ENCODE results near the gene NRG2. TPM values are rescaled to one million over a fixed set of nuclear protein-coding genes. Genes with fewer than 3 reads are reported as not detected.

The NRG2 gene
- total RNA-seq, 1 experiment from 2014 or later, result 1.8 TPM

- ChIA-PET POLR2A (ENCODE audit: unreplicated experiment) (no interaction called here), CTCF (no interaction called here)
- no peak overlapping the region for H3K4me2 ChIP-seq (ENCODE audit: low read length)
- H2AFZ ChIP-seq (ENCODE audit: low read length), result no peak overlapping the region
- DNase-seq (no peak), ATAC-seq (no peak)
- TF ChIP-seq EZH2phosphoT487 (IDR thresholded peaks at IDR 0.05; ENCODE audit: borderline replicate concordance, low read length), result no peak
- TF ChIP-seq EZH2 (IDR thresholded peaks at IDR 0.05; ENCODE audit: low read length, unreplicated experiment), result no peak
- no peak for TF ChIP-seq CTCF (conservative IDR thresholded peaks at IDR 0.05; ENCODE audit: low read depth, low read length)
- H4K20me1 ChIP-seq (ENCODE audit: low read length), result no peaks in the 10 kb centered on the region
- H3K4me1 ChIP-seq (ENCODE audit: insufficient read depth, low read length), result no peaks in the 10 kb centered on the region
- H3K79me2 ChIP-seq (ENCODE audit: low read length), result no peaks in the 10 kb centered on the region
- intact Hi-C loops (cut with micrococcal nuclease), result no loop called here
- no peaks in the 10 kb centered on the region for H3K36me3 ChIP-seq (ENCODE audit: low read depth, low read length)
- no peaks in the 10 kb centered on the region for H3K9me3 ChIP-seq (ENCODE audit: low read length)
- no peak overlapping the region for H3K27ac ChIP-seq (ENCODE audit: low read length)
- H3F3A ChIP-seq (ENCODE audit: low read length, unreplicated experiment), result no peaks in the 10 kb centered on the region
- no peaks in the 10 kb centered on the region for H3K27me3 ChIP-seq (ENCODE audit: low read length)
- no peaks in the 10 kb centered on the region for H3K9me2 ChIP-seq (replicated peaks; ENCODE audit: low read length)
- H3K9ac ChIP-seq (ENCODE audit: low read length), result no peak overlapping the region
- no TSS peak for BruUV-seq (replicated peaks)
- H3K4me3 ChIP-seq (ENCODE audit: low read length), result no peak overlapping the region
Measured at GRCh38 chr5:139976703-139977102, 66.4 kb downstream of the NRG2 start.

DNA sequence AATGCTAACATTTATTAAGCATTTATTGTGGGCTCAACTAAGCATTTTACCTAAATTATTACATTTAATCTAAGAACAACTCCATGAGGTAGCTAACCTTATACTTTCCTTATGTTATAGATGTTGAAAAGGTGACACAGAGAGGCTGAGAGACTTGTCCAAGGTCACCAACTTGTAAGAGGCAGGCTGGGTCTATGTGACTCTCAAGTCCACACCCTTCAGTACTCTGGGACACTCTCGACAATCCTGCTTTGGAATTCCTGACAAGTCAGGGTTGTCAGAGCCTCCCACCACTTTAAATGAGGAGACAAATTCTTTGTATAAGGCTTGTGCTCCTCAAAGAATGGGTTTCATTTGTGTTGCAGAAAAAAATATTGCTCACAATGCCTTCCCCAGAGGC lies 67.2 kb downstream of the NRG2 start:
- intact Hi-C loops (cut with micrococcal nuclease), result no loop called here
- H2AFZ ChIP-seq (ENCODE audit: low read length), result no peak overlapping the region
- no peak overlapping the region for H3K4me2 ChIP-seq (ENCODE audit: low read length)
- no peak for TF ChIP-seq EZH2phosphoT487 (IDR thresholded peaks at IDR 0.05; ENCODE audit: borderline replicate concordance, low read length)
- TF ChIP-seq EZH2 (IDR thresholded peaks at IDR 0.05; ENCODE audit: low read length, unreplicated experiment), result no peak
- TF ChIP-seq CTCF (conservative IDR thresholded peaks at IDR 0.05; ENCODE audit: low read depth, low read length), result no peak
- no peak overlapping the region for H3K9ac ChIP-seq (ENCODE audit: low read length)
- CTCF ChIA-PET, result interaction anchor here (0.5 kb wide), 1 partner anchor 259 kb away, joined by 5 read pairs; no protein-coding TSS in a partner anchor
- no peaks in the 10 kb centered on the region for H3K4me1 ChIP-seq (ENCODE audit: insufficient read depth, low read length)
- POLR2A ChIA-PET (ENCODE audit: unreplicated experiment), result no interaction called here
- no peaks in the 10 kb centered on the region for H3K9me2 ChIP-seq (replicated peaks; ENCODE audit: low read length)
- no peak overlapping the region for H3K4me3 ChIP-seq (ENCODE audit: low read length)
- BruUV-seq (replicated peaks), result no TSS peak
- no peaks in the 10 kb centered on the region for H3K9me3 ChIP-seq (ENCODE audit: low read length)
- no peak for ATAC-seq
- H3K79me2 ChIP-seq (ENCODE audit: low read length), result no peaks in the 10 kb centered on the region
- no peak overlapping the region for H3K27ac ChIP-seq (ENCODE audit: low read length)
- H4K20me1 ChIP-seq (ENCODE audit: low read length), result no peaks in the 10 kb centered on the region
- DNase-seq, result no peak
- H3K27me3 ChIP-seq (ENCODE audit: low read length), result no peaks in the 10 kb centered on the region
- no peaks in the 10 kb centered on the region for H3F3A ChIP-seq (ENCODE audit: low read length, unreplicated experiment)
- no peaks in the 10 kb centered on the region for H3K36me3 ChIP-seq (ENCODE audit: low read depth, low read length)

- no peak overlapping the region for H3K27ac ChIP-seq (ENCODE audit: low read length)
- H4K20me1 ChIP-seq (ENCODE audit: low read length), result no peaks in the 10 kb centered on the region
- no peak overlapping the region for H3K4me2 ChIP-seq (ENCODE audit: low read length)
- H3K4me3 ChIP-seq (ENCODE audit: low read length), result no peak overlapping the region
- H3K9me3 ChIP-seq (ENCODE audit: low read length), result no peaks in the 10 kb centered on the region
- H3K4me1 ChIP-seq (ENCODE audit: insufficient read depth, low read length), result no peaks in the 10 kb centered on the region
- no peak overlapping the region for H3K9ac ChIP-seq (ENCODE audit: low read length)
- H3K79me2 ChIP-seq (ENCODE audit: low read length), result no peaks in the 10 kb centered on the region
- CTCF ChIA-PET, result no interaction called here
- intact Hi-C loops (cut with micrococcal nuclease), result no loop called here
- no peak for ATAC-seq
- H3K9me2 ChIP-seq (replicated peaks; ENCODE audit: low read length), result no peaks in the 10 kb centered on the region
- POLR2A ChIA-PET (ENCODE audit: unreplicated experiment), result no interaction called here
- H3K27me3 ChIP-seq (ENCODE audit: low read length), result no peaks in the 10 kb centered on the region
- no peaks in the 10 kb centered on the region for H3K36me3 ChIP-seq (ENCODE audit: low read depth, low read length)
- BruUV-seq (replicated peaks), result no TSS peak
- no peak for DNase-seq
- H3F3A ChIP-seq (ENCODE audit: low read length, unreplicated experiment), result no peaks in the 10 kb centered on the region
- H2AFZ ChIP-seq (ENCODE audit: low read length), result no peak overlapping the region
- no peak for TF ChIP-seq EZH2 (IDR thresholded peaks at IDR 0.05; ENCODE audit: low read length, unreplicated experiment)
- TF ChIP-seq CTCF (conservative IDR thresholded peaks at IDR 0.05; ENCODE audit: low read depth, low read length), result no peak
- TF ChIP-seq EZH2phosphoT487 (IDR thresholded peaks at IDR 0.05; ENCODE audit: borderline replicate concordance, low read length), result no peak
Measured at GRCh38 chr5:139975306-139975705, 67.8 kb downstream of the NRG2 start.

All from PC-3 (cell line).